ENCODE results near the gene PPP1R13B. TPM values are rescaled to one million over a fixed set of nuclear protein-coding genes. Genes with fewer than 3 reads are reported as not detected.

PPP1R13B gene
- total RNA-seq, 1 experiment from 2014 or later, result 19.0 TPM

GRCh38 chr14:103854822-103855733 lies 7.7 kb upstream of the PPP1R13B start:
- ChIA-PET POLR2A (no interaction called here), CTCF (no interaction called here)
- DNase-seq (ENCODE audit: low read depth, low spot score), result no peak
- H3K4me1 ChIP-seq (ENCODE audit: control insufficient read depth, insufficient read depth, low read length), result 0 out of 2 replicates have a peak, but pooled peaks cover 2% of the 10 kb centered on the region
- no TSS peak for BruUV-seq (replicated peaks)
- H3K4me3 ChIP-seq (ENCODE audit: low read depth in 2 of 2, low read length in 2 of 2), result no peak overlapping the region
- H3K27ac ChIP-seq (ENCODE audit: low read length), result no peak overlapping the region
- no peaks in the 10 kb centered on the region for H3K36me3 ChIP-seq (ENCODE audit: control insufficient read depth, insufficient read depth, low read length)
- intact Hi-C loops (cut with micrococcal nuclease; ENCODE audit: unreplicated experiment), result no loop called here
- ATAC-seq, result no peak; the same call in 1 of the 2 replicates
- in situ Hi-C loops (cut with HindIII; ENCODE audit: low pct_unique_long_range_greater_than_20kb, low sequenced_read_pairs), result no loop called here
- H3K9me3 ChIP-seq (ENCODE audit: control insufficient read depth, insufficient read depth, low read depth, low read length), result no peaks in the 10 kb centered on the region
- H3K27me3 ChIP-seq (ENCODE audit: control insufficient read depth, insufficient read depth, low read length), result no peaks in the 10 kb centered on the region
- TF ChIP-seq POLR2AphosphoS5 (IDR thresholded peaks at IDR 0.05; ENCODE audit: low read depth, low read length) (no peak), SIN3A (IDR thresholded peaks at IDR 0.05; ENCODE audit: borderline replicate concordance, insufficient read depth, low read depth, low read length) (no peak), CTCF (IDR thresholded peaks at IDR 0.05) (no peak), TCF7L2 (IDR thresholded peaks at IDR 0.05; ENCODE audit: low read depth, low read length) (no peak)

GRCh38 chr14:103854017-103854808 lies 6.8 kb upstream of the PPP1R13B start:
- H3K9me3 ChIP-seq (ENCODE audit: control insufficient read depth, insufficient read depth, low read depth, low read length), result no peaks in the 10 kb centered on the region
- H3K4me3 ChIP-seq (ENCODE audit: low read depth in 2 of 2, low read length in 2 of 2), result no peak overlapping the region
- in situ Hi-C loops (cut with HindIII; ENCODE audit: low pct_unique_long_range_greater_than_20kb, low sequenced_read_pairs) (no loop called here), intact Hi-C loops (cut with micrococcal nuclease; ENCODE audit: unreplicated experiment) (no loop called here)
- no peak overlapping the region for H3K27ac ChIP-seq (ENCODE audit: low read length)
- DNase-seq (ENCODE audit: low read depth, low spot score) (no peak), ATAC-seq (no peak)
- POLR2A ChIA-PET, result no interaction called here
- TF ChIP-seq SIN3A (IDR thresholded peaks at IDR 0.05; ENCODE audit: borderline replicate concordance, insufficient read depth, low read depth, low read length) (no peak), CTCF (IDR thresholded peaks at IDR 0.05) (no peak), TCF7L2 (IDR thresholded peaks at IDR 0.05; ENCODE audit: low read depth, low read length) (no peak), POLR2AphosphoS5 (IDR thresholded peaks at IDR 0.05; ENCODE audit: low read depth, low read length) (no peak)
- TF ChIP-seq, protein P1, sequence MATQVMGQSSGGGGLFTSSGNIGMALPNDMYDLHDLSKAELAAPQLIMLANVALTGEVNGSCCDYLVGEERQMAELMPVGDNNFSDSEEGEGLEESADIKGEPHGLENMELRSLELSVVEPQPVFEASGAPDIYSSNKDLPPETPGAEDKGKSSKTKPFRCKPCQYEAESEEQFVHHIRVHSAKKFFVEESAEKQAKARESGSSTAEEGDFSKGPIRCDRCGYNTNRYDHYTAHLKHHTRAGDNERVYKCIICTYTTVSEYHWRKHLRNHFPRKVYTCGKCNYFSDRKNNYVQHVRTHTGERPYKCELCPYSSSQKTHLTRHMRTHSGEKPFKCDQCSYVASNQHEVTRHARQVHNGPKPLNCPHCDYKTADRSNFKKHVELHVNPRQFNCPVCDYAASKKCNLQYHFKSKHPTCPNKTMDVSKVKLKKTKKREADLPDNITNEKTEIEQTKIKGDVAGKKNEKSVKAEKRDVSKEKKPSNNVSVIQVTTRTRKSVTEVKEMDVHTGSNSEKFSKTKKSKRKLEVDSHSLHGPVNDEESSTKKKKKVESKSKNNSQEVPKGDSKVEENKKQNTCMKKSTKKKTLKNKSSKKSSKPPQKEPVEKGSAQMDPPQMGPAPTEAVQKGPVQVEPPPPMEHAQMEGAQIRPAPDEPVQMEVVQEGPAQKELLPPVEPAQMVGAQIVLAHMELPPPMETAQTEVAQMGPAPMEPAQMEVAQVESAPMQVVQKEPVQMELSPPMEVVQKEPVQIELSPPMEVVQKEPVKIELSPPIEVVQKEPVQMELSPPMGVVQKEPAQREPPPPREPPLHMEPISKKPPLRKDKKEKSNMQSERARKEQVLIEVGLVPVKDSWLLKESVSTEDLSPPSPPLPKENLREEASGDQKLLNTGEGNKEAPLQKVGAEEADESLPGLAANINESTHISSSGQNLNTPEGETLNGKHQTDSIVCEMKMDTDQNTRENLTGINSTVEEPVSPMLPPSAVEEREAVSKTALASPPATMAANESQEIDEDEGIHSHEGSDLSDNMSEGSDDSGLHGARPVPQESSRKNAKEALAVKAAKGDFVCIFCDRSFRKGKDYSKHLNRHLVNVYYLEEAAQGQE (IDR thresholded peaks at IDR 0.05; ENCODE audit: insufficient read depth in 1 of 2, low read depth in 2 of 2, low read length in 1 of 2), result no peak
- no peaks in the 10 kb centered on the region for H3K27me3 ChIP-seq (ENCODE audit: control insufficient read depth, insufficient read depth, low read length)
- BruUV-seq (replicated peaks), result no TSS peak
- H3K36me3 ChIP-seq (ENCODE audit: control insufficient read depth, insufficient read depth, low read length), result no peaks in the 10 kb centered on the region
- CTCF ChIA-PET, result no interaction called here
- H3K4me1 ChIP-seq (ENCODE audit: control insufficient read depth, insufficient read depth, low read length), result 0 out of 2 replicates have a peak, but pooled peaks cover 2% of the 10 kb centered on the region
